K562 (cell line): ENCODE measurements around the gene MAGEB2. TPM values are rescaled to one million over a fixed set of nuclear protein-coding genes. Genes with fewer than 3 reads are reported as not detected.
A peak's percentile ranks its signal among the peaks of the same experiment; 100 is the strongest.

Experiments
- GMEB1 ChIP-seq: fragments of 250-450 bp; sonication (Bioruptor Pico); IDR thresholded peaks from 2 replicates; pipeline ENCODE4 v1.4.0; 2020; ENCODE audit warnings: mild to moderate bottlenecking
- MEIS2 ChIP-seq: fragments of 450-650 bp; IDR thresholded peaks from 2 replicates; pipeline ENCODE4 v1.6.1; 2014; ENCODE audit warnings: mild to moderate bottlenecking; ENCODE audit not compliant: partially characterized antibody
- MTF1 ChIP-seq: fragments of 250-450 bp; sonication (Bioruptor Pico); IDR thresholded peaks from 2 replicates; pipeline ENCODE4 v1.9.0; 2021; ENCODE audit warnings: moderate library complexity, mild to moderate bottlenecking, inconsistent platforms, borderline replicate concordance
- REST ChIP-seq, 2 experiments: fragments of 450-650 bp; formaldehyde crosslinking in 1 of 2; IDR thresholded peaks; 2 replicates each; pipeline versions ENCODE4 v1.4.0 to v1.6.1; 2014 to 2020; ENCODE audit warnings: mild to moderate bottlenecking in 2 of 2, borderline replicate concordance in 1 of 2, low read depth in 1 of 2
- SP2 ChIP-seq: IDR thresholded peaks from 2 replicates; pipeline ENCODE4 v1.6.1; 2011; ENCODE audit warnings: mild to moderate bottlenecking, low read depth, low read length, moderate library complexity; ENCODE audit not compliant: poor library complexity, severe bottlenecking; ENCODE audit errors: extremely low read depth
- ZBTB40 ChIP-seq, 2 experiments: fragments of 450-650 bp in 1 of 2; sonication (generic) in 1 of 2; formaldehyde crosslinking in 1 of 2; IDR thresholded peaks; 2 replicates each; pipeline versions ENCODE4 v1.7.1 to v1.9.0; 2016 to 2022; ENCODE audit warnings: inconsistent platforms in 1 of 2, mild to moderate bottlenecking in 1 of 2, missing genetic modification reagents in 1 of 2
- polyA plus RNA-seq, 8 experiments: library from polyadenylated mRNA; depleted of rRNA in 4 of 8; stranded (reverse) in 5 of 8; unstranded in 3 of 8; fragments of >200 nt; fragmentation: Nextera tagmentation in 2 of 8; fragmentation: Illumina TruSeq in 1 of 8; extraction: Ambion mirVana in 2 of 8; extraction: Trizol in 1 of 8; gene quantifications; 2 replicates each; pipeline versions ENCODE4 v1.2.1 to v1.2.3, GENCODE V29; 2011 to 2014; ENCODE audit warnings: inconsistent platforms in 1 of 8, missing spikeins in 1 of 8
- total RNA-seq, 7 experiments: library from RNA; depleted of rRNA in 6 of 7; stranded (reverse); fragments of >200 nt in 6 of 7; fragmentation: Illumina TruSeq in 2 of 7; extraction: Trizol in 2 of 7; gene quantifications; 2 replicates each; pipeline versions ENCODE4 v1.2.1 to v1.2.3, GENCODE V29; 2011 to 2021; ENCODE audit warnings: low replicate concordance in 1 of 7

The MAGEB2 gene
- total and polyA plus RNA-seq, 9 of the 15 experiments (the other 6 are each of a cell fraction or from before 2014, with no cell fraction given), result 21.6 to 277 (median 88.8) TPM

- TF ChIP-seq REST (IDR thresholded peaks at IDR 0.05; ENCODE audit: borderline replicate concordance) (0 out of 2 replicates have a peak, but pooled peaks have one; percentile 19), REST (CRISPR knock-in tag; IDR thresholded peaks at IDR 0.05; ENCODE audit: low read depth) (no peak), GMEB1 (peak; percentile 97), ZBTB40 (IDR thresholded peaks at IDR 0.05) (peak; percentile 92), ZBTB40 (CRISPR knock-in tag; IDR thresholded peaks at IDR 0.05) (no peak), MEIS2 (peak; percentile 19), SP2 (no peak), MTF1 (CRISPR knock-in tag) (no peak)
These were observed 31.6 kb downstream of the MAGEB2 start, which contains the start of gene MAGEB1 (continued) for GRCh38 chrX:30246769-30247489.
